K562 (cell line): ENCODE data around the gene TLE4. TPM values are rescaled to one million over a fixed set of nuclear protein-coding genes. Genes with fewer than 3 reads are reported as not detected.
"Not testable (repeated sequence)": the region's sequence is repeated elsewhere in the genome, so short reads cannot be mapped to it uniquely, and the experiment has no call there.

Experiments used
- ATAC-seq: fragments of 200-7000 bp; cut with Tn5 transposase; 3 replicates; pipeline ENCODE4 v1.9.1; 2020; ENCODE audit warnings: moderate library complexity
- BruUV-seq: library from RNA; stranded (reverse); fragments of 400-500 nt; replicated peaks from 2 replicates; lab custom pipeline; 2021; lab: Mats Ljungman, UMichigan
- CTCF ChIA-PET: fragments of 300-600 bp; formaldehyde crosslinking; extraction: SDS; loops from one replicate; lab custom pipeline; 2021; ENCODE audit warnings: low intra/inter-chr PET ratio; lab: Yijun Ruan, JAX
- POLR2A ChIA-PET: fragments of 300-600, 350-650 bp; sonication (Branson Sonifier 250); formaldehyde crosslinking; extraction: SDS; loops from one replicate; lab custom pipeline; 2021; ENCODE audit warnings: antibody characterized with exemption, inconsistent platforms; lab: Yijun Ruan, JAX
- DNase-seq, 4 experiments: peaks; one replicate each; pipeline versions ENCODE4 v3.0.0 to v3.0.0-alpha.2; 2011 to 2018; ENCODE audit warnings: low spot score in 3 of 4, mixed read lengths in 3 of 4; ENCODE audit errors: extremely low read depth in 1 of 4
- FAIRE-seq: peaks from 2 replicates; lab custom pipeline; 2011; peaks lifted over from hg19 to GRCh38; lab: Jason Lieb, UNC
- H2AFZ ChIP-seq: 2 replicates; pipeline ENCODE4 v1.6.0; 2011; ENCODE audit warnings: low read depth, low read length, control low read depth, inconsistent platforms
- H3K27ac ChIP-seq: fragments of 200-600 bp; 3 replicates; pipeline ENCODE4 v1.8.0; 2011; ENCODE audit warnings: low read depth, mild to moderate bottlenecking, control low read depth, inconsistent platforms, low read length, moderate library complexity, mixed read lengths; ENCODE audit errors: extremely low read depth
- H3K27me3 ChIP-seq, 2 experiments: fragments of 300-600 bp in 1 of 2; 2 replicates in 1 of 2; 3 replicates in 1 of 2; pipeline versions ENCODE4 v1.6.0 to v1.8.0; 2011; ENCODE audit warnings: inconsistent platforms in 2 of 2, low read length in 2 of 2, mild to moderate bottlenecking in 1 of 2, mixed read lengths in 1 of 2, moderate library complexity in 1 of 2; ENCODE audit not compliant: control insufficient read depth in 2 of 2, insufficient read depth in 2 of 2
- H3K36me3 ChIP-seq: fragments of 300-600 bp; 3 replicates; pipeline ENCODE4 v1.8.0; 2011; ENCODE audit warnings: mild to moderate bottlenecking, low read length, inconsistent platforms; ENCODE audit not compliant: control insufficient read depth, insufficient read depth
- H3K4me1 ChIP-seq, 2 experiments: fragments of 200-600 bp in 1 of 2; replicated peaks in 1 of 2; 2 replicates in 1 of 2; 3 replicates in 1 of 2; pipeline versions ENCODE4 v1.5.1 to v1.8.0; 2011; ENCODE audit warnings: inconsistent platforms in 2 of 2, low read length in 2 of 2, mild to moderate bottlenecking in 1 of 2, mixed read lengths in 1 of 2, moderate library complexity in 1 of 2; ENCODE audit not compliant: control insufficient read depth in 2 of 2, insufficient read depth in 2 of 2
- H3K4me2 ChIP-seq: 2 replicates; pipeline ENCODE4 v1.6.1; 2011; ENCODE audit warnings: low read length, control low read depth, inconsistent platforms, mixed read lengths; ENCODE audit not compliant: insufficient read depth
- H3K4me3 ChIP-seq: fragments of 200-600 bp; sonication (generic), shearing (Covaris generic); 2 replicates; pipeline ENCODE4 v1.5.1; 2016; ENCODE audit warnings: control low read depth, inconsistent platforms
- H3K79me2 ChIP-seq: fragments of 200-600 bp; 3 replicates; pipeline ENCODE4 v1.8.0; 2011; ENCODE audit warnings: low read length, inconsistent platforms; ENCODE audit not compliant: control insufficient read depth, insufficient read depth
- H3K9ac ChIP-seq, 2 experiments: 2 replicates each; pipeline versions ENCODE4 v1.6.0 to v1.6.1; 2011; ENCODE audit warnings: low read depth in 2 of 2, low read length in 2 of 2, control low read depth in 1 of 2, inconsistent platforms in 1 of 2, mild to moderate bottlenecking in 1 of 2, mixed read lengths in 1 of 2; ENCODE audit not compliant: insufficient read depth in 1 of 2
- H3K9me1 ChIP-seq: one replicate; pipeline ENCODE4 v1.6.0; 2011; ENCODE audit warnings: inconsistent platforms, mild to moderate bottlenecking, low read length, moderate library complexity; ENCODE audit not compliant: control insufficient read depth, insufficient read depth
- H3K9me3 ChIP-seq: replicated peaks from 2 replicates; pipeline ENCODE4 v1.5.1; 2011; ENCODE audit warnings: low read depth, low read length, inconsistent platforms; ENCODE audit not compliant: control insufficient read depth, insufficient read depth
- H4K20me1 ChIP-seq: replicated peaks from 2 replicates; pipeline ENCODE4 v1.6.1; 2011; ENCODE audit warnings: low read length, inconsistent platforms, mixed read lengths; ENCODE audit not compliant: control insufficient read depth, insufficient read depth
- CEBPB ChIP-seq: fragments of 450-650 bp; IDR thresholded peaks from 2 replicates; pipeline ENCODE4 v1.6.1; 2016; ENCODE audit warnings: missing genetic modification characterization, missing compliant biosample characterization
- CHD2 ChIP-seq: IDR thresholded peaks from 2 replicates; pipeline ENCODE4 v1.6.1; 2011; ENCODE audit warnings: low read depth, low read length
- FOXK1 ChIP-seq: sonication (generic); formaldehyde crosslinking; IDR thresholded peaks from 2 replicates; pipeline ENCODE4 v1.8.0; 2022; ENCODE audit warnings: missing genetic modification reagents, mild to moderate bottlenecking, borderline replicate concordance
- KAT2B ChIP-seq: IDR thresholded peaks from one replicate; pipeline ENCODE4 v1.6.1; 2012; ENCODE audit warnings: low read depth, mild to moderate bottlenecking, control low read depth, inconsistent platforms, low read length, moderate library complexity
- TCF7L2 ChIP-seq: fragments of 150-350 bp; IDR thresholded peaks from 2 replicates; pipeline ENCODE4 v1.6.1; 2016; ENCODE audit warnings: low read depth, mild to moderate bottlenecking, low read length, moderate library complexity
- TFAM ChIP-seq: fragments of 250-450 bp; sonication (Bioruptor Pico); conservative IDR thresholded peaks from 2 replicates; pipeline ENCODE4 v1.5.0; 2021; ENCODE audit warnings: mild to moderate bottlenecking, moderate library complexity
- ZNF133 ChIP-seq: fragments of 250-450 bp; sonication (Bioruptor Pico); IDR thresholded peaks from 2 replicates; pipeline ENCODE4 v1.4.0; 2020; ENCODE audit warnings: mild to moderate bottlenecking
- ZNF347 ChIP-seq: fragments of 450-650 bp; formaldehyde crosslinking; IDR thresholded peaks from 2 replicates; pipeline ENCODE4 v1.4.0; 2020; ENCODE audit warnings: low read depth, mild to moderate bottlenecking, moderate library complexity
- ZNF644 ChIP-seq: fragments of 200-800 bp; sonication (Bioruptor generic); IDR thresholded peaks from 2 replicates; pipeline ENCODE4 v1.6.1; 2016; ENCODE audit warnings: low read depth, missing genetic modification characterization, missing compliant biosample characterization
- WGBS: fragments of 100-300 bp; shearing (Covaris generic); methylation state at CpG from one replicate; pipeline ENCODE4 v1.1.6; 2016; ENCODE audit warnings: low coverage, mixed read lengths; ENCODE audit not compliant: insufficient coverage; ENCODE audit errors: missing lambda C conversion rate; 5-methylcytosine and 5-hydroxymethylcytosine counted together
- in situ Hi-C: fragments of 300-500 bp; cut with MboI; formaldehyde crosslinking; loops from 4 replicates; pipeline ENCODE4 v1.15.0; 2018; ENCODE audit warnings: inconsistent platforms, mixed read lengths
- intact Hi-C: fragments of 100-400 bp; cut with micrococcal nuclease; formaldehyde crosslinking; loops from 2 replicates; pipeline ENCODE4 v1.14.2; 2022
- polyA plus RNA-seq, 8 experiments: library from polyadenylated mRNA; depleted of rRNA in 4 of 8; stranded (reverse) in 5 of 8; unstranded in 3 of 8; fragments of >200 nt; fragmentation: Nextera tagmentation in 2 of 8; fragmentation: Illumina TruSeq in 1 of 8; extraction: Ambion mirVana in 2 of 8; extraction: Trizol in 1 of 8; gene quantifications; 2 replicates each; pipeline versions ENCODE4 v1.2.1 to v1.2.3, GENCODE V29; 2011 to 2014; ENCODE audit warnings: inconsistent platforms in 1 of 8, missing spikeins in 1 of 8
- total RNA-seq, 7 experiments: library from RNA; depleted of rRNA in 6 of 7; stranded (reverse); fragments of >200 nt in 6 of 7; fragmentation: Illumina TruSeq in 2 of 7; extraction: Trizol in 2 of 7; gene quantifications; 2 replicates each; pipeline versions ENCODE4 v1.2.1 to v1.2.3, GENCODE V29; 2011 to 2021; ENCODE audit warnings: low replicate concordance in 1 of 7
- TF ChIP-seq, protein P1 (sequence below), 2 experiments: IDR thresholded peaks in 1 of 2; conservative IDR thresholded peaks in 1 of 2; 2 replicates each; pipeline ENCODE4 v1.6.1; 2016; ENCODE audit warnings: low read depth in 2 of 2, mild to moderate bottlenecking in 1 of 2, missing compliant biosample characterization in 1 of 2, missing genetic modification characterization in 1 of 2, moderate library complexity in 1 of 2

Gene TLE4
- total and polyA plus RNA-seq, 9 of the 15 experiments (the other 6 are each of a cell fraction or from before 2014, with no cell fraction given) = 1.1 to 8.8 (median 5.7) TPM

DNA sequence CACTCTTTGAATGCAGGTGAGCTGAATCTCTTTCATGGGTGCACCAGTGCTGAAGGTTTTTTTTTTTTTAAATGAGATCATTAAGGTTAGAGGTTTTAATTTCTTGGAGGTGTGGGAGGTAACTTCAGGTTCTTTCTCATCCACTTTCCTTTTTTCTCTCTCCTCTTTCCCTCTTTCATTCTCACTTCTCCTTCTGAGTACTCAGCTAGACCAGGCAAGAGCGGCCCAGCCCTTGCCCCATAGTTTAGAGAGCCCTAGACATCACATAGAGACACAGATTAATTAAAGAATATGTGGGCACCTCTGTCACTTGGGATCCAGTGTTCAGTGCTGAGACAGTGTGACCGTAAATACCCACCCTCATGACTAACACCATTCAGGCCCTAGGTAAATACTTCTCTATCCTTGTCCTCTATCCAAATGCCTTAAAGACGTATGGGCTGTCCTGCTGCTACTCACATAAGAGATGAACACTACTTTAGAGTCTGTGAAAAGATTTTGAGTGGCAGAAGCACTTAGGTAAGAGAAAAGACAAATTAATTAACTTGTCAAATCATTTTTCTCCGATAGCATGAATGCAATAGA is 174.1 kb downstream of the TLE4 start (continued):
- no peak for TF ChIP-seq TCF7L2
- no peak for TF ChIP-seq CEBPB
- no peak for TF ChIP-seq FOXK1 (CRISPR knock-in tag)
- no peak for TF ChIP-seq CHD2
- TF ChIP-seq ZNF644 = no peak
- TF ChIP-seq, protein P1, sequence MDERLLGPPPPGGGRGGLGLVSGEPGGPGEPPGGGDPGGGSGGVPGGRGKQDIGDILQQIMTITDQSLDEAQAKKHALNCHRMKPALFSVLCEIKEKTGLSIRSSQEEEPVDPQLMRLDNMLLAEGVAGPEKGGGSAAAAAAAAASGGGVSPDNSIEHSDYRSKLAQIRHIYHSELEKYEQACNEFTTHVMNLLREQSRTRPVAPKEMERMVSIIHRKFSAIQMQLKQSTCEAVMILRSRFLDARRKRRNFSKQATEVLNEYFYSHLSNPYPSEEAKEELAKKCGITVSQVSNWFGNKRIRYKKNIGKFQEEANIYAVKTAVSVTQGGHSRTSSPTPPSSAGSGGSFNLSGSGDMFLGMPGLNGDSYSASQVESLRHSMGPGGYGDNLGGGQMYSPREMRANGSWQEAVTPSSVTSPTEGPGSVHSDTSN (CRISPR knock-in tag; IDR thresholded peaks at IDR 0.05; ENCODE audit: low read depth) = no peak
- TF ChIP-seq, protein P1 (tag; conservative IDR thresholded peaks at IDR 0.05; ENCODE audit: low read depth) = no peak
- TF ChIP-seq KAT2B = no peak
- TF ChIP-seq ZNF347 = no peak
- TF ChIP-seq TFAM (CRISPR knock-in tag) = no peak
- TF ChIP-seq ZNF133 (CRISPR knock-in tag) = no peak

DNA sequence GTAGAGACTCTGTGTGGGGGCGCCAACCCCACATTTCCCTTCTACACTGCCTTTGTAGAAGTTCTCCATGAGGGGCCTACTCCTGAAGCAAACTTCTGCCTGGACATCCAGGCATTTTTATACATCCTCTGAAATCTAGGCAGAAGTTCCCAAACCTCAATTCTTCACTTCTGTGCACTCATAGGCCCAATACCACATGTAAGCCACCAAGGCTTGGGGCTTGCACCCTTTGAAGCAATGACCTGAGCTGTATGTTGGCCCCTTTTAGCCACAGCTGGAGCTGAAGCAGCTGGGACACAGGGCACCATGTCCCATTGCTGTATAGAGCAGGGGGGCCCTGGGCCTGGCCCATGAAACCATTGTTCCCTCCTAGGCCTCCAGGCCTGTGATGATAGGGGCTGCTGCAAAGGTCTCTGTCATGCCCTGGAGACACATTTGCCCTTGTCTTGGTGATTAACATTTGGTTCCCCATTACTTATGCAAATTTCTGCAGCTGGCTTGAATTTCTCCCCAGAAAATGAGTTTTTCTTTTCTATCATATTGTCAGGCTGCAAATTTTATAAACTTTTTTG is 180.2 kb downstream of the TLE4 start:
- BruUV-seq, H3K27ac ChIP-seq, H3K36me3 ChIP-seq, ATAC-seq, H3K79me2 ChIP-seq, in situ Hi-C loops, H3K9ac ChIP-seq, H2AFZ ChIP-seq, DNase-seq, H3K4me1 ChIP-seq, FAIRE-seq, POLR2A ChIA-PET, H4K20me1 ChIP-seq, H3K4me3 ChIP-seq, H3K9me1 ChIP-seq, H3K9me3 ChIP-seq, H3K4me2 ChIP-seq, H3K27me3 ChIP-seq, intact Hi-C loops, CTCF ChIA-PET: not testable (repeated sequence)
- WGBS = 0% methylated on average over 1 of the region's 1 CpG
